Endothelial cell of umbilical vein (primary cell): ENCODE data around the gene PLEKHG4B. TPM values are rescaled to one million over a fixed set of nuclear protein-coding genes. Genes with fewer than 3 reads are reported as not detected.

Experiments used
- BruUV-seq: library from RNA; stranded (reverse); fragments of 400-500 nt; replicated peaks from 2 replicates; lab custom pipeline; 2021; lab: Mats Ljungman, UMichigan
- CTCF ChIA-PET: fragments of 300-600, 350-600 bp; sonication (Branson Sonifier 250); formaldehyde crosslinking; loops from one replicate; lab custom pipeline; 2021; ENCODE audit warnings: antibody characterized with exemption, inconsistent platforms; lab: Charles Lee
- POLR2A ChIA-PET: fragments of 300-600, 350-600 bp; sonication (Branson Sonifier 250); formaldehyde crosslinking; loops from one replicate; lab custom pipeline; 2021; ENCODE audit warnings: antibody characterized with exemption, inconsistent platforms; lab: Charles Lee
- DNase-seq: peaks from one replicate; pipeline ENCODE4 v3.0.0-alpha.2; 2011; ENCODE audit warnings: low read depth, low spot score
- FAIRE-seq: peaks from 2 replicates; lab custom pipeline; 2011; peaks lifted over from hg19 to GRCh38; lab: Jason Lieb, UNC
- H2AFZ ChIP-seq: 2 replicates; pipeline ENCODE4 v1.6.0; 2012; ENCODE audit warnings: low read depth, low read length, control low read depth, inconsistent platforms
- H3K27ac ChIP-seq: 2 replicates; pipeline ENCODE4 v1.5.1; 2011; ENCODE audit warnings: low read depth, mild to moderate bottlenecking, control low read depth, low read length, moderate library complexity; ENCODE audit not compliant: insufficient read depth
- H3K27me3 ChIP-seq, 2 experiments: 2 replicates each; pipeline versions ENCODE4 v1.6.0 to v1.6.1; 2011; ENCODE audit warnings: low read length in 2 of 2, mixed read lengths in 1 of 2; ENCODE audit not compliant: control insufficient read depth in 2 of 2, insufficient read depth in 2 of 2
- H3K36me3 ChIP-seq, 2 experiments: 2 replicates in 1 of 2; 3 replicates in 1 of 2; pipeline ENCODE4 v1.5.1; 2011; ENCODE audit warnings: low read length in 2 of 2, mild to moderate bottlenecking in 1 of 2, moderate library complexity in 1 of 2; ENCODE audit not compliant: control insufficient read depth in 2 of 2, insufficient read depth in 2 of 2; ENCODE audit errors: extremely low read depth in 1 of 2
- H3K4me1 ChIP-seq: 3 replicates; pipeline ENCODE4 v1.5.1; 2011; ENCODE audit warnings: mild to moderate bottlenecking, low read length; ENCODE audit not compliant: control insufficient read depth, insufficient read depth; ENCODE audit errors: extremely low read depth
- H3K4me2 ChIP-seq: 2 replicates; pipeline ENCODE4 v1.6.1; 2011; ENCODE audit warnings: low read length, control low read depth, mixed read lengths; ENCODE audit not compliant: insufficient read depth
- H3K4me3 ChIP-seq, 3 experiments: fragments of 200-600 bp in 1 of 3; sonication (generic), shearing (Covaris generic) in 1 of 3; replicated peaks in 1 of 3; 2 replicates each; pipeline ENCODE4 v1.5.1; 2011 to 2016; ENCODE audit warnings: control low read depth in 3 of 3, low read length in 3 of 3, mild to moderate bottlenecking in 2 of 3, inconsistent platforms in 1 of 3, low read depth in 1 of 3, moderate library complexity in 1 of 3; ENCODE audit not compliant: insufficient read depth in 1 of 3
- H3K79me2 ChIP-seq: 2 replicates; pipeline ENCODE4 v1.6.0; 2012; ENCODE audit warnings: low read length, inconsistent platforms; ENCODE audit not compliant: control insufficient read depth, insufficient read depth
- H3K9ac ChIP-seq: replicated peaks from 2 replicates; pipeline ENCODE3; 2011; ENCODE audit warnings: low read length, control low read depth; ENCODE audit not compliant: insufficient read depth; ENCODE audit errors: extremely low read depth
- H3K9me1 ChIP-seq: replicated peaks from 3 replicates; pipeline ENCODE4 v1.6.0; 2011; ENCODE audit warnings: mild to moderate bottlenecking, low read length; ENCODE audit not compliant: control insufficient read depth, insufficient read depth; ENCODE audit errors: extremely low read depth
- H3K9me3 ChIP-seq: replicated peaks from 2 replicates; pipeline ENCODE4 v1.5.1; 2012; ENCODE audit warnings: low read length, inconsistent platforms; ENCODE audit not compliant: control insufficient read depth, insufficient read depth
- H4K20me1 ChIP-seq: replicated peaks from 2 replicates; pipeline ENCODE3; 2011; ENCODE audit warnings: mild to moderate bottlenecking, low read length; ENCODE audit not compliant: control insufficient read depth, insufficient read depth; ENCODE audit errors: extremely low read depth
- CTCF ChIP-seq, 2 donors: IDR thresholded peaks; 1 replicate in 1 of 2; 2 replicates in 1 of 2; pipeline ENCODE4 v1.5.1; 2011; ENCODE audit warnings: low read length in 2 of 2, mild to moderate bottlenecking in 2 of 2, moderate library complexity in 2 of 2, control low read depth in 1 of 2, inconsistent platforms in 1 of 2, low read depth in 1 of 2; ENCODE audit not compliant: insufficient read depth in 1 of 2; ENCODE audit errors: extremely low read depth in 1 of 2
- EZH2 ChIP-seq: IDR thresholded peaks from 2 replicates; pipeline ENCODE4 v1.6.1; 2012; ENCODE audit warnings: borderline replicate concordance, low read depth, mild to moderate bottlenecking, moderate library complexity, low read length, inconsistent platforms; ENCODE audit not compliant: severe bottlenecking
- FOS ChIP-seq: IDR thresholded peaks from 2 replicates; pipeline ENCODE4 v1.6.1; 2011; ENCODE audit warnings: mild to moderate bottlenecking, low read length, moderate library complexity, borderline replicate concordance; ENCODE audit not compliant: insufficient read depth
- GATA2 ChIP-seq: IDR thresholded peaks from 2 replicates; pipeline ENCODE4 v1.7.0; 2011; ENCODE audit warnings: low read depth, mild to moderate bottlenecking, moderate library complexity, mixed read lengths, low read length; ENCODE audit not compliant: insufficient read length, insufficient read depth
- JUN ChIP-seq: IDR thresholded peaks from 2 replicates; pipeline ENCODE4 v1.6.1; 2011; ENCODE audit warnings: borderline replicate concordance, low read depth; ENCODE audit not compliant: insufficient read length, insufficient read depth
- MYC ChIP-seq: IDR thresholded peaks from one replicate; pipeline ENCODE4 v1.6.1; 2011; ENCODE audit warnings: mild to moderate bottlenecking, low read depth, low read length
- POLR2A ChIP-seq: IDR thresholded peaks from 2 replicates; pipeline ENCODE4 v1.6.1; 2012; ENCODE audit warnings: low read depth, mild to moderate bottlenecking, control low read depth, low read length
- POLR2AphosphoS5 ChIP-seq: IDR thresholded peaks from 2 replicates; pipeline ENCODE4 v1.6.1; 2012; ENCODE audit warnings: low read depth, mild to moderate bottlenecking, control low read depth, low read length, moderate library complexity; ENCODE audit not compliant: insufficient read depth
- dilution Hi-C: fragments of 300-500 bp; cut with MboI; formaldehyde crosslinking; loops from one replicate; pipeline ENCODE4 v1.15.0; 2019; ENCODE audit warnings: low sequenced_read_pairs; ENCODE audit not compliant: extremely low pct_ligation_motif_present
- intact Hi-C: fragments of 100-400 bp; cut with micrococcal nuclease; formaldehyde crosslinking; loops from one replicate; pipeline ENCODE4 v1.10.0; 2022
- polyA plus RNA-seq, 4 experiments: library from polyadenylated mRNA; depleted of rRNA in 3 of 4; stranded (reverse) in 3 of 4; unstranded in 1 of 4; fragments of >200 nt; gene quantifications; 2 replicates each; pipeline versions ENCODE4 v1.2.1 to v1.2.3, GENCODE V29; 2011 to 2012; ENCODE audit warnings: missing spikeins in 1 of 4
- total RNA-seq: library from RNA; stranded (reverse); gene quantifications from 2 replicates; pipeline ENCODE4 v1.2.3, GENCODE V29; 2021
- TF ChIP-seq, protein P1 (sequence below): IDR thresholded peaks from 2 replicates; pipeline ENCODE4 v1.6.1; 2011; ENCODE audit not compliant: insufficient read depth, insufficient read length

PLEKHG4B gene
- total and polyA plus RNA-seq, 2 donors (not counting 3 experiments of a cell fraction or from before 2014, with no cell fraction given) = not detected

GRCh38 chr5:200985-201384, 109.0 kb downstream of the PLEKHG4B start:
- Histone ChIP-seq H3K9me3 (no peaks in the 10 kb centered on the region), H3K36me3 (peaks cover 5 to 17% of the 10 kb centered on the region in 2 experiments), H3K27ac (no peak overlapping the region), H4K20me1 (no peaks in the 10 kb centered on the region), H2AFZ (no peak overlapping the region), H3K27me3 (no peaks in the 10 kb centered on the region), H3K9ac (no peak overlapping the region), H3K79me2 (no peaks in the 10 kb centered on the region), H3K9me1 (no peaks in the 10 kb centered on the region), H3K4me3 (no peak overlapping the region), H3K4me1 (no peaks in the 10 kb centered on the region), H3K4me2 (no peak overlapping the region)
- intact Hi-C loops (no loop called here), dilution Hi-C loops (no loop called here)
- TF ChIP-seq MYC = no peak
- TF ChIP-seq FOS = no peak
- no peak for TF ChIP-seq EZH2
- TF ChIP-seq JUN = no peak
- no peak for TF ChIP-seq GATA2
- TF ChIP-seq, protein P1, sequence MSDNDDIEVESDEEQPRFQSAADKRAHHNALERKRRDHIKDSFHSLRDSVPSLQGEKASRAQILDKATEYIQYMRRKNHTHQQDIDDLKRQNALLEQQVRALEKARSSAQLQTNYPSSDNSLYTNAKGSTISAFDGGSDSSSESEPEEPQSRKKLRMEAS = no peak
- TF ChIP-seq CTCF (IDR thresholded peaks at IDR 0.05; ENCODE audit: extremely low read depth in 1 of 2, insufficient read depth in 1 of 2, low read depth in 1 of 2, low read length in 2 of 2) = no peak
- no peak for TF ChIP-seq POLR2A
- no peak for TF ChIP-seq POLR2AphosphoS5
- CTCF ChIA-PET = no interaction called here
- DNase-seq (no peak), FAIRE-seq (no peak)
- BruUV-seq = no TSS peak
- POLR2A ChIA-PET = no interaction called here
